HEK293T (cell line): Measurements from ENCODE around the gene NT5M.

Experiments used
- ARNT ChIP-seq: fragments of 450-650 bp; IDR thresholded peaks from 2 replicates; pipeline ENCODE4 v1.6.1; 2017; ENCODE audit warnings: mild to moderate bottlenecking
- BHLHE40 ChIP-seq: fragments of 450-650 bp; IDR thresholded peaks from 2 replicates; pipeline ENCODE4 v1.6.1; 2016; ENCODE audit warnings: mild to moderate bottlenecking, moderate library complexity, borderline replicate concordance
- CTBP1 ChIP-seq: fragments of 450-650 bp; IDR thresholded peaks from 2 replicates; pipeline ENCODE4 v1.6.1; 2016; ENCODE audit warnings: borderline replicate concordance
- ELF4 ChIP-seq: fragments of 450-650 bp; IDR thresholded peaks from 2 replicates; pipeline ENCODE4 v1.6.1; 2017; ENCODE audit warnings: antibody characterized with exemption
- FOXA1 ChIP-seq: fragments of 450-650 bp; IDR thresholded peaks from 2 replicates; pipeline ENCODE4 v1.6.1; 2016; ENCODE audit warnings: mild to moderate bottlenecking
- FOXK2 ChIP-seq: fragments of 450-650 bp; IDR thresholded peaks from 2 replicates; pipeline ENCODE4 v1.6.1; 2016; ENCODE audit warnings: mild to moderate bottlenecking
- FOXM1 ChIP-seq: fragments of 450-650 bp; IDR thresholded peaks from 2 replicates; pipeline ENCODE4 v1.6.1; 2017; ENCODE audit warnings: mild to moderate bottlenecking, borderline replicate concordance
- HDGF ChIP-seq: fragments of 450-650 bp; IDR thresholded peaks from 2 replicates; pipeline ENCODE4 v1.6.1; 2017; ENCODE audit warnings: antibody characterized with exemption, borderline replicate concordance
- LEF1 ChIP-seq: fragments of 450-650 bp; IDR thresholded peaks from 2 replicates; pipeline ENCODE4 v1.6.1; 2017; ENCODE audit warnings: mild to moderate bottlenecking, borderline replicate concordance
- NFRKB ChIP-seq: fragments of 450-650 bp; IDR thresholded peaks from 2 replicates; pipeline ENCODE4 v1.6.1; 2016; ENCODE audit warnings: mild to moderate bottlenecking, moderate library complexity
- SP1 ChIP-seq: fragments of 450-650 bp; IDR thresholded peaks from 2 replicates; pipeline ENCODE4 v1.6.1; 2017
- SUZ12 ChIP-seq: fragments of 450-650 bp; IDR thresholded peaks from 2 replicates; pipeline ENCODE4 v1.6.1; 2016; ENCODE audit warnings: mild to moderate bottlenecking
- TARDBP ChIP-seq: fragments of 450-650 bp; IDR thresholded peaks from 2 replicates; pipeline ENCODE4 v1.6.1; 2016
- TF ChIP-seq, protein P1 (sequence below): fragments of 450-650 bp; IDR thresholded peaks from 2 replicates; pipeline ENCODE4 v1.6.1; 2016

GRCh38 chr17:17321356-17322025, 18.3 kb downstream of the NT5M start:
- TF ChIP-seq ARNT (no peak), FOXK2 (no peak), FOXM1 (no peak), SUZ12 (no peak), FOXA1 (no peak), SP1 (no peak), HDGF (no peak), BHLHE40 (no peak), ELF4 (no peak), TARDBP (no peak), CTBP1 (no peak), LEF1 (no peak), NFRKB (no peak)
- TF ChIP-seq, protein P1, sequence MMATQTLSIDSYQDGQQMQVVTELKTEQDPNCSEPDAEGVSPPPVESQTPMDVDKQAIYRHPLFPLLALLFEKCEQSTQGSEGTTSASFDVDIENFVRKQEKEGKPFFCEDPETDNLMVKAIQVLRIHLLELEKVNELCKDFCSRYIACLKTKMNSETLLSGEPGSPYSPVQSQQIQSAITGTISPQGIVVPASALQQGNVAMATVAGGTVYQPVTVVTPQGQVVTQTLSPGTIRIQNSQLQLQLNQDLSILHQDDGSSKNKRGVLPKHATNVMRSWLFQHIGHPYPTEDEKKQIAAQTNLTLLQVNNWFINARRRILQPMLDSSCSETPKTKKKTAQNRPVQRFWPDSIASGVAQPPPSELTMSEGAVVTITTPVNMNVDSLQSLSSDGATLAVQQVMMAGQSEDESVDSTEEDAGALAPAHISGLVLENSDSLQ = no peak
